GM18499 (cell line): ENCODE data around the gene RXRB.
"Not testable (repeated sequence)": the region's sequence is repeated elsewhere in the genome, so short reads cannot be mapped to it uniquely, and the experiment has no call there.

Experiments used
- ATAC-seq: cut with Tn5 transposase; IDR thresholded peaks from one replicate; pipeline ENCODE4 v1.9.1; 2021; ENCODE audit warnings: moderate number of reproducible peaks; ENCODE audit not compliant: insufficient read depth, unreplicated experiment

RXRB gene

DNA sequence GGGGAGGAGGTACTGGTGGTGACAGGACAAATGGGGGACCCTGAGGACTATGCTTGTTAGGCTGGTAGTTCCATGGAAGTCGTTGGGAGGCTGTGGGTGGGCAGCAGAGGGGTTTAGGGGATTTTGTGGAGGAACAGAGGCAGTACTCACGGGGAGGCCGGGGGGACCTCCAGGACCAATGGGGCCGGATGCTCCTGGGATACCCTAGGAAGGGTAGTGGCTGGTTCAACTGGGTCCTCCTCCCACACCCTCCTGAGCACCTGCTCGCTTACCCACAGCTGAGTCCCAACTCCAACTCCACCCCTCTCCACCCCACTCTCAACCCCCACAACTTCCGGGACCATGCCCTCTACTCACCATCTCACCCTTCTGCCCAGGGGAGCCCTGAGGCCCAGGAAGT is 34.1 kb downstream of the RXRB start:
- ATAC-seq = no peak

DNA sequence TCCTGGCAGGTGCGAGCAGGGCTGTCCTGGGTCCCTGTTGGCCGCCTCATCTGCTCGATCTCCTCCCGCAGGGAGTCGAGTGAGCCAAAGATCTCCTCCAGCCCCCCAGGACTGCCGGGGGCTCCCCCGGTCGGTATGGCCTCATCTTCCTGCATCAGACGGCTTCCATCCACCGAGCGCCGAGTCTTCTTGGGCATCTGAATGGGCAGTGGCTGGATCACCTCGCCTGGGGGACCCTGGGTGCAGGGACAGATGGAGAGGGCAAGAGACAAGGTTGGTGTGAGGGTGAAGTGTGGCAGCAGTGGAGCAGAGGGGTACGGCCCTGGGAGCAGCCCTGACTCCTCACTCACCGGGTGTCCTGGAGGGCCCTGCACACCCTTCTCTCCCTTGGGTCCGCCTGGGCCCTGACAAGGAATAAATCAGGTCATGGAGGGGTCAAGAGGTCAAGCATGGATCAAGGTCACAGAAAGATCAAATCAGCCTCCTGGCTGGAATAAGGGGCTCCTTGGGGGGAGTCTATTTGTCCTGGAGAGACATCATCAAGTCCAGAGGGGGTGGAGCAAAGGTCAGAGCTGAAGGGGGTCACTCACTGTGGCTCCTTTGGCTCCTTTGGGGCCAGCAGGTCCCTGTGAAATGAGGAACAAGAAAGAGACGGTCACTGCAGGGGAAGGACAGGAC is 34.7 kb downstream of the RXRB start:
- no peak for ATAC-seq

DNA sequence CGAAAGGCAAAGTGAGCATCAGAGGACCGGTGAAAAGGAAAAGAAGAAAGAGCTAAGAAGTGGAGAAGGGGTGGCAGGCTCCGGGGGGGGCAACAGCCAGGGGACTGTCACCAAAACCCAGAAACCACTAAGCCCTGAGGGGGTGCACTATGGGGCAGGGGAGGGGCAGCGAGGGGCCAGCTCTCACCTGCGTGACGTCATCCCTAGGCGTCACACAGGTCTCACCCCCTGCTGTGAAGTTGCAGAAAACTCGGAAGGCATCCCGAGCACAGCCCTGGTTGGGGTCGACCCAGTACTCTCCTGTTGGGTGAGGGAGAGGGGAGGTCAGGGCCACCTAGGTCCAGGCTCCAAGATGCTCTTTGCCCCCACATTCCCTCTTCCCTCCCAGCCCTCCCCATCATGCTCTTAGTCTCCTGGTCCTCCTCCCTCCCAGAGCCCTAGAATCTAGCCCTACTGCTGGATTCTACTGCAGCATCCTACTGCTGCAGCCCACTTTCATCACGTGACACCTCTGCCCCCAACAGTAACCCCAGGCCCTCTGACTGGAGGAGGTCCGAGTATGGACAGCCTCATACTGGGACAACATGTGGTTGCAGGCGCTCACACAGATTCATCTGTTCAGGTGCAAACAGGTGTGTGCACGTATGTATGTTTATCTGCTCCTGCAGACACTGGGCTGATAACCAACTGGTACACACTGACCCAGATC is 35.6 kb downstream of the RXRB start:
- ATAC-seq = no peak

DNA sequence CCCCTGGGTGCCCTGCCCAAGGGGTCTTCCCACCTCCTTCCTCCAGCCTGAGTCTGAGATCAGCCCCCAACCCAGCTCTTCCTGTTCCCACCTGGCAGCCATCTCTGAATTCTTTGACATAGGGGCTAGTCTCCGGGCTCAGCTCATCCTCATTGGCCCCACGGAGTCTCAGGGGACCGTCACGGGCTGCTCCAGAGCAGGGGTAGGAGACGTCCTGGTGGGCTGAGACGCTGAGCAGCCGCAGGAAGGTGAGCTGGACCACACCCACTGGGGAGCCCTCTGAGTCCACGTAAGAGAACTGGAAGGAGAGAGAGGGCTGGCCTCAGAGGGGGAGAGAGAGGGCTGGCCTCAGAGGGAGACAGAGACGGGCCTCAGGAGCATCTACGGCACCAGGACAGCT is 36.3 kb downstream of the RXRB start:
- ATAC-seq = no peak

DNA sequence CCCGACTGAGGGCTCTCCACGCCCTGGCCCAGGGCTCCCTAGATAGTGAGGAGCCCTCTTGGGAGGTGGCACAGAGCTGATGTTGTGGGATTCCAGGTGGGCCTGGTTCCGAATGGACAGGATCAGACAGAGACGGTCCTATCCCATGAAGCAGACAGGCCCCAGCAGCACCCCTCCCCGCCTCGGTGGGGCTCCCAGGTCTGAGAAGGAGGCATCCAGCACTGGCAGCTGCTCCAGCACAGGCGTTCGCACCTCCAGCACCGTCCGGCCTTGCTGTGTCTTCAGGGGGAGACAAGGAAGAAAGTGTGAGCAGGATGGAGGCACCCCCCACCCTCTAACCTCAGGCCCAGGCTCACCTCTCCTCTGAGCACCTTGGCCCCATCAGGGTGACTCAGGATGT is 36.9 kb downstream of the RXRB start:
- ATAC-seq = no peak

DNA sequence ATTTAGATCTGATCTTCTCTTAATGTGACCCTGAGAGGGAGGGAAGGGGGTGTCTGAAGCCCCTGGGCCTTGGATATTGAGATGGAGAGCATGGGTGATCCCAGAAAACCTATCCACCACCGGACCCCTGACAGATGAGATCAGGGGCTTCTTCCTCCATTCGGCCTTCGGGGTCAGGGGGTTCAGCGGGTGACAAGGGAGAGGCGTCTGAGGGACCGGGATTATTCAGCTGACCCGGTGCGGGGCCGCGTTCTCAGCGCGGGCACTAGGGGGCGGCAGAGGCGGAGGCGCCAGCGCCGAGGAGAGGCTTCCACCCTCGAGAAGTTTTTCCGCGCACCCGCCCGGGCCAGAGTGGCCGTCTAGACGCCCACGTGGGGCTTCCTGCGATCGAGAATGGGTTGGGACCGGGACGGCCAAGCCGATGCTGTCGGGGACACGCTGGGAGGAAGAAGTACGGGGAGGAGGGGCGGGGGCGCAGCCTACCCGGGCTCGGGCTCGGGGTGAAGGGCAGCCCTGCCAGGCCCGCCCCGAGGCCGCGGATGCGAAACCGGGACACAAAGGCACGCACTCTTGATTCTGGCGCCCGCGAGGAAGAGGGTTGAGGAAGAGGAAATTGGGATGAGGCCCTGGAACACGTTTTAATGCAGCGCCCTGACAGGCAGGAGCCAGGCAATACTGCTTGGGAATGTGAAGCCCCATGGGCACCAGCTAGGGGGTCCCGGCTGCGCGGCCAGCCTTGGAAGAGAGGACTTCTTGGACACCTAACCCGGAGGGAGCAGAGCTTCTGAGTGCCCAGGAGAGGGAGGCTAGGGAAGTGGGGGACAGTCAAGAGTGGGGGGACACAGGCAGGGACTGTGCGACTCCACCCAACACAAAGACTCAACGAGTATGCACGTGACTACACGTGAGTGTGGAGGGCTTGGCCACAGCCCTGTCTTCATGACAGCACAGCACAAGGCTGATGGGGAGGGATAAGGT is 38.8 kb downstream of the RXRB start:
- no peak for ATAC-seq

DNA sequence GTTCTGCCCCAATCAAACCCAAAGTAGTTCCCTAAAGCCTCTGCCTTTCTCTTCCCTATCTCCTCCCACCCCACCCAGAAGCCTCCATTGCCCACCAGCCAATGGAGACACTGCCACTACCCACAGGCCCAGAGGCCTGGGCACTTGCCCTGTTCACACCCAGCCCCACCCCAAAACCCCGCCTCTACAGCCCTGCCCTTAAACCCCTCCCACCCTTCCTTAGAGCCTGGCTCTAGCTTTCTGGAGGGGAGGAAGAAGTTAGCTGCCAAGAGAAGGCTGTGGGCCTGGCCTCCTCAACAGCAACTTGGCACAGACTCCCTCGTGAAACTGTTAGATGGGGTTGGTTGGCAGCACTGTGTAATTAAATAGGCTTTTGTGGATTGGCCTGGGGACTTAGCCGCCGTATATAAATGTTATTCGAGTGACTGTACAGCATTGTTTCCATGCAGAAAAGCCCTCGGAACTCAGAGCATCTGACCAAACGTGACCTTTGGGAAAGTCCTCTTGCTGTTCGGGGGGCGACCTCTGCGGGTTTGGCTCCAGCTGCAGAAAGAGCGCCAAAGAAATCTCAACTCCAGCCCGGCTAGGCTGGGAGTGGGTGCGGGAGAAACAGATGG is 39.6 kb downstream of the RXRB start:
- no peak for ATAC-seq

DNA sequence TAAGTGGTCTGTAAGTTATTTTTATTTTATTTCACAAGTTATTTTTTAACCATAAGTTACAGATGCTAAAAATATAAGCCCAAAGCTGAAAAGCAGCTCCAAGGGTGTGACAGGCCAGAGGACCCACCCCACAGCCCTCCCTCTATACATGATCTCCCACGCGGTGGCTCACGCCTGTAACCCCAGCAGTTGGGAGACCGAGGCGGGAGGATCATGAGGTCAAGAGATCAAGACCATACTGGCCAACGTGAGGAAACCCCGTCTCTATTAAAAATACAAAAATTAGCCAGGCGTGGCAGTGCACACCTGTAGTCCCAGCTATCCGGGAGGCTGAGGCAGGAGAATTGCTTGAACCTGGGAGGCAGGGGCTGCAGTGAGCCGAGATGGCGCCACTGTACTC is 40.4 kb downstream of the RXRB start:
- no peak for ATAC-seq

DNA sequence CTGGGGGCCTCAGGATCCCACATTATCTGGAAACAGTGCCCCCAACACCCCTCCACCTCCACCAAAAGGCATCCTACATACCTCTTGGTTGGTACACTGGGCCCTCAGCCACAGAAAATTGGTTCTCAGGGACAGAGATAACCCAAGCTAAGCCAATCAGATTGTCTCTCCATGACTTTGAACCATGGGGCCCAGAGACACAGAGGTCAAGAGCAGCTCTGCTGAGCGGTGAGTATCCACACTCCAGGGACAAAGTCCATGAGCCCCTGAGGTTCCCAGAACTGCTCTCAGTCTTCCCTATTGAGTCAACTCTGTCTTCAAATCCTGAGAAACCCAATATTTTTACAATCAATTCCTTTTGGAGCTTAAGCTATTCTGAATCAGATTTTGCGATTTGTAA is 43.5 kb downstream of the RXRB start:
- ATAC-seq = no peak

DNA sequence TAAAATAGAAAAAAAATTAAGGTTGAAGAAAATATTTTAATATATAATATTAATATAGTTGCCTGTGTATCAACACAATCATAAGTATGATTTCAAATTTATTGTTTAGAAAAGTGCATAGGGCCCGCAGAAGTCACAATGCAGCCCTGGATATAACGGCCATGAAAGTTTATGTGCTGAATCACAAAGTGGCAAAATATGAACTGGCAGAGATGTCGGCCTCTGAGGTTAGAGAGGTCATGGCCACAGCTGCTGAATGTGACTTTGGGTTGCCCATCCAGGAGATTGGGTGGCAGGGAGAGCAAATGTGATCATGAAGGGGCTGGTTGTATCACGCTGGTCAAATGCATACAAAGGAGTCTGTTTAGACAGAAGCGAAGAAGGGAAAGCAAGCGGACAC is 43.9 kb downstream of the RXRB start:
- ATAC-seq = no peak

DNA sequence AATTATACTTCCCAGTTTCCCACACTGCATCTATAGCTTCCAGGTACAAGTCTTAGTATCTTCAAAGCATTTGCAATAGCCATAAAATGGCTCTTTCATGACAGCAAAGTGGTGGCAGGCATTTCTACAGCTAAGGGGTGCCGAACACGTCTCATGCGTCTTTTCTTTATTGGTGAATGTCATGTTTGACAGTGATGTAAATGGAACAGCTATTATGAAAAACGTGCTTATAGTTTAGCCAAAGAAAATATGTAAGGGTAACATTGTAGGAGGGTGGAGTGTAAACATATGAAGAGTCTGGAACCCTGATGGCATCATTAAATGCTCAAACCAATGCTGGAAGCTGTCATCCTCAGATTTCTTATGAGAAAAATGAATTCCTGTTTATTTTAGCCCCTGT is 46.1 kb downstream of the RXRB start:
- no peak for ATAC-seq

DNA sequence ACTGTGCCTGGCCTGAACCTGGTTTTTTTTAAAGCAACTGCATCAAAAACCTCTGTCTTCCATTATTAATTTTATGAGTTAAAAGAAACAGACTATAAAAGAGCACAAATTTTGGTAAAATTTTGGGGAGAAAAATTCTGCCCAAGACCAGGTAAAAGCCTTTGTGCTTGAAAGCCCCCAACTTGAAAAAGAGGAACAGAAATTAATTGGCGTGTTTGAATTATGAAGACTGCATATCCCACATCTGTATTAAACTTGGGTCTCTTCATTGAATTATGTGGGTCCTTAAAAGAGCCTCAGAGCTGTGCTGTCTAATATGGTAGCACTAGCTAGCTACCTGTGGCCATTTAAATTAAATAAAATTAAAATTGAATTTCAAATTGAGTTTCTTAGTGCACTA is 49.4 kb downstream of the RXRB start:
- ATAC-seq = no peak

DNA sequence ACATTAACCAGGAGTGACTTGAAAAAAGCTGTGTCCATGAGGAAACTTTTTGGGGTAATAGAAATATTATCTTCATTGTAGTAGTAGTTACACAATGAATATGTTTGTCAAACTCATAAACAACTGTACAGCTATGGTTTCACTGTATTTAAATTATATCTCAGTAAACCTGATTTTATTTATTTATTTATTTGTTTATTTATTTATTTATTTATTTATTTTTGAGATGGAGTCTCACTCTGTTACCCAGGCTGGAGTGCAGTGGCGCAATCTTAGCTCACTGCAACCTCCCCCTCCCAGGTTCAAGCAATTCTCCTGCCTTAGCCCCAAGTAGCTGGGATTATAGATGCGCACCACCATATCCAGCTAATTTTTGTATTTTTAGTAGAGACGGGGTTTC is 49.9 kb downstream of the RXRB start:
- not testable (repeated sequence) for ATAC-seq

DNA sequence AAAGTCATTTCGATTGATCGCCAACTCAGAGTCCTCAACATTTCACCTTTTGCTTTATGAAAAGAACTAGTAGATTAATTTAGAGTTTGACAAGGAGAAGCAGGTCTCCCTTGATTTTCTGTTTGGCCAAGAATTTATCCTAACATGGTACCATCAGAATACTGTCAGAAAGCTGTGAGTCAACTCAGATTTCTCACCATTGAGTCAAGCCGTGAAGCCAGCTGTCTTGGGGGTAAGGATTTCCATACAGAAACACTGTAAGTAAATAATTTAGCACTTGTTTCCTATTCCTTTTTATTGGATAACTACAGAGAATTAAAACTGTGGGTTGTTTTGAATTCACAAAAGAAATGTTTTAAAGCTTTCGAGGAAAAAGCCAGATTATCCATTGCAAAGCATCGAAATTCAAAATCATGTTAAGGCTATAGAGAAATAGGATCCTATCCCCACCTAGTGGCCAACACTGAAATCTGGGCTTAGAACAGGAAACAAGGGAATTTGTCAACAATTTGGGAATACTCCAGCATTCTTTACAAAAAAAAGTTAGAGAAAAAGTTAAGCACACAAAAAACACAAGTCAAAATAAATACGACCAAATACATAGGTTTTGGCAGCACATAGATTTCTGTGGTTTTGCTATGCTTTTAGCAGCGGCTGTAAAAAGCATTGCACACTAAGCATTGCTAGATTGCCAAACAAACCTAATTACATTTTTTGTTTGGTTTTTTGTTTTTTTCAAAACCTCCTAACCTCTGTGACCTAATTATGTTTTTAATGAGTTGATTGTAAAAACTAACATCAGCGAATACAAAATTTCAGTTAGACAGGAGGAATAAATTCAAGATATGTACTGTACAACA is 52.4 kb downstream of the RXRB start:
- no peak for ATAC-seq

DNA sequence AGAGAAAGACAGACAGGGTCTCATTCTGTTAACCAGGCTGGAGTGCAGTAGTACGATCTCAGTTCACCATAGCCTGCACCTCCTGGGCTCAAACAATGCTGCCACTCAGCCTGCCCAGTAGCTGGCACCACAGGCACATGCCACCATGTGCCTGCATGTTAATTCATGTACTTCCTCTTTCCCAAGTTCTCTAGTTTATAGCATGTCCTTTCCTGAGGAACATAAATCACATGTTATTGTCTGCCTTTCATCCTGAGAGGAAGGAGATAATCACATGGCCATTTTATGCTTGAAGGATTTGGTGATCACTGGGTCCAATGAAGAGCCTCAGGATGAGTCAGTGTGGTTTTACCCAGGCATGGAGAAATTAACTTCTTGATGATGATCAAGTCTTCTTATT is 56.1 kb downstream of the RXRB start:
- ATAC-seq = no peak
